Measurements from ENCODE around the gene TMPRSS3.
"Not testable (repeated sequence)": the region's sequence is repeated elsewhere in the genome, so short reads cannot be mapped to it uniquely, and the experiment has no call there.

Gene TMPRSS3

DNA sequence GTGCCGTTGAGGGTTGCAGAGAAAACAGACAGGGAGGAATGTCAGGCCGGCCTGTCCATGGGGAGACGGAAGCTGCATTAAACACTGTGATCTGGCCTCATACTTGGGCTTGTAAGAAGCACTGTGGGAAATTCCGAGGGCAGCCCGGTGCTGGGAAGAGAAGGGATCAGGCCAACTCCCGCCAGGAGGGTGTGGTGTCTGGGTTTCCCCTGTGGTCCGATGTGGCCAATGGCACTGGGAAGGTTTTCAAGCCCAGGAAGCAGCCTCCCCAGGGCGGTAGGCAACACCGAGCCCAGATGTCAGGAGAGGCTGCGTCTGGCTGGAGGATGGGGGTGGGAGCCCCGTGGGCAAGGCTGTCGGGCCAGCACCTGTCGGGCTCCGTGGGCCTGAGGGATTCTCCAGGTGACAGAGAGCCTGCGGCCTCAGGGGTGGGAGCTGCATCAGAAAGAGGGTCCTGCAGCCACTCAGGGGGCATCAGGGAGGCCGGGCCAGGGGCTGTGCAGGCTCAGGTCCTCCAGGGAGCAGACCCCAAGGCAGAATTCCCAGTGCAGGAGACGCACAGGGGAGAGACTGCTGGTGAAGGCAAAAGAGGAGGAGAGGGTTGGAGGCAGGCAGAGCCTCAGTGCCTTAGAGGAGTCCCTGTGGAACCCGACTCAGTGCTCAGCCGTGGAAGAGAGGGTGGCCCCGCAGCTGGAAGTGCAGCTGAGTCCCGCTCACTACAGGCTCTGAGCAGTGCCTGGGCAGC, 16.2 kb upstream of the TMPRSS3 start:
- TF ChIP-seq, protein P1, sequence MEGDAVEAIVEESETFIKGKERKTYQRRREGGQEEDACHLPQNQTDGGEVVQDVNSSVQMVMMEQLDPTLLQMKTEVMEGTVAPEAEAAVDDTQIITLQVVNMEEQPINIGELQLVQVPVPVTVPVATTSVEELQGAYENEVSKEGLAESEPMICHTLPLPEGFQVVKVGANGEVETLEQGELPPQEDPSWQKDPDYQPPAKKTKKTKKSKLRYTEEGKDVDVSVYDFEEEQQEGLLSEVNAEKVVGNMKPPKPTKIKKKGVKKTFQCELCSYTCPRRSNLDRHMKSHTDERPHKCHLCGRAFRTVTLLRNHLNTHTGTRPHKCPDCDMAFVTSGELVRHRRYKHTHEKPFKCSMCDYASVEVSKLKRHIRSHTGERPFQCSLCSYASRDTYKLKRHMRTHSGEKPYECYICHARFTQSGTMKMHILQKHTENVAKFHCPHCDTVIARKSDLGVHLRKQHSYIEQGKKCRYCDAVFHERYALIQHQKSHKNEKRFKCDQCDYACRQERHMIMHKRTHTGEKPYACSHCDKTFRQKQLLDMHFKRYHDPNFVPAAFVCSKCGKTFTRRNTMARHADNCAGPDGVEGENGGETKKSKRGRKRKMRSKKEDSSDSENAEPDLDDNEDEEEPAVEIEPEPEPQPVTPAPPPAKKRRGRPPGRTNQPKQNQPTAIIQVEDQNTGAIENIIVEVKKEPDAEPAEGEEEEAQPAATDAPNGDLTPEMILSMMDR (IDR thresholded peaks at IDR 0.05; ENCODE audit: insufficient read depth, low read depth, low read length, missing control alignments) = no peak
- DNase-seq (ENCODE audit: low read depth) = no peak
- H3K4me3 ChIP-seq (ENCODE audit: low read depth, low read length) = no peak overlapping the region

DNA sequence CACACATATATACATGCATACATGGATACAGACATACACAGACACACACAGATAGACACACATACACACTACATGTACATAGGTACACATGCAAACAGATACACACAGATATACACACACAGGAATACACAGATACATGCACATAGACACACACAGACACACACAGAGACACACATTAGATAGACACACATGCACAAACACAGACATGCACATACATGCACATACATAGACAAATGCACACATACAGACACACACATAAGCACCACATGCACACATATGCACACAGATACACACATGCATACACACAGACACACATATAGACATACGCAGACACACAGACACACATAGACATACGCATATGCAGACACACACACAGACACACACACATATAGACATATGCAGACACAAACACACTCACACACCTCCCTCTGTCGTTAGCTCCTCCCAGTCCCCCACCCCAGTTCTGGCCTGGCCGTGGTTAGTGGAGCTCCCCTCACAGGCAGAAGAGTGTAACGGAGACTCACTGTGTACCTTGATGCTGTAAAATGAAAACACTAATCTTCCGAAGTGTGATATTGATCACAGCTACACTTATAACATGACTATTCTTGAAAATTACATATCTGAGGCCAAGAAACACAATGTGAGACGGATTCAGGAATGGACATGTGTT, 15.5 kb upstream of the TMPRSS3 start:
- TF ChIP-seq, protein P1 (IDR thresholded peaks at IDR 0.05; ENCODE audit: insufficient read depth, low read depth, low read length, missing control alignments) = no peak
- no peak for DNase-seq (ENCODE audit: low read depth)
- no peak overlapping the region for H3K4me3 ChIP-seq (ENCODE audit: low read depth, low read length)

DNA sequence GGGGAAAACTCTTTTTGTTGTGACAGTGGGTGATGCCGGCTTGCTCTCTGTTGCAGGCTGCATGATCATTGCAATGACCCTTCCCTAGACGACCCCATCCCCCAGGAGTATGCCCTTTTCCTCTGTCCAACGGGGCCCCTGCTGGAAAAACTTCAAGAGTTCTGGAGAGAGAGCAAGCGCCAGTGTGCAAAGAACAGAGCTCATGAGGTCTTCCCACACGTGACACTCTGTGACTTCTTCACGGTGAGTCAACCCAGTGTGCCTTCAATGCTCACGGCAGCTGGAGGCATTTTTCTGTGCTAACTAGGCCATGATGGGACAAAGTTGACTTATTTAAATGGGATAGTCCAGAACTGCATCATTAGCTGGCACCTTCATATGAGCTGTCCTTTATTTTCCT, 13.5 kb upstream of the TMPRSS3 start:
- H3K4me3 ChIP-seq (ENCODE audit: low read depth, low read length) = no peak overlapping the region
- no peak for DNase-seq (ENCODE audit: low read depth)
- TF ChIP-seq, protein P1 (IDR thresholded peaks at IDR 0.05; ENCODE audit: insufficient read depth, low read depth, low read length, missing control alignments) = no peak

DNA sequence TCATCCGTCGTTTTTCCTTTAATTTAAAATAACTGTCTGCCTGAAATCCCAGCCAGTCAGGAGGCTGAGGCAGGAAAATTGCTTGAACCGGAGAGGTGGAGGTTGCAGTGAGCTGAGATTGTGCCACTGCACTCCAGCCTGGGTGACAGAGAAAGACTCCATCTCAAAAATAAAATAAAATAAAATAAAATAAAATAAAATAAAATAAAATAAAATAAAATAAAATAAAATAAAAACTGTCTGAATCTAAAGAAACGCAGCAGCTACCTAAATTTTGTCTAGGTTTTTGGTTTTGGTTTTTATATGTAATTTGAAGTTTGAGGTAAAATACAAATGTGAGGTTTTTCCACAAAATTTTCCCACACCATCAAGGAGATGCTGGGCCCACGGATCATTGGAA, 12.9 kb upstream of the TMPRSS3 start:
- H3K4me3 ChIP-seq (ENCODE audit: low read depth, low read length); DNase-seq (ENCODE audit: low read depth): not testable (repeated sequence)

DNA sequence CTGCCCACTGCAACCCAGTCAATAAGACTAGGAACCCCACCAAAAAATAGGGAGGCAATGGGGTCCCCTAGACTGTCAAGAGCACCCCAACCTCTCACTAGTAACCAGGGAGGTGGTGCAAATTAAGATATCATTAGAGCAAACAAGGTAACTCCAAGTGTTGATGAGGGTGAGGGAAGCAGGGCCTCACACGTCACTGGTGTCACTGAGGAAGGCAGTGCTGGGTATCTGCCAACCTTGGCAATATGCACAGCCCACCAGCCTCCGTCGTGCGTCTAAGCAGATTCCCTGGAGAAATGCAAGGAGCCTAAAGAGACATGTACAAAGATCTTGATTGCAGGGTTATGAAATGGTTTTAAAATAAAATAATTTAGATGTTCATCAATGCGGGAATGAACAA, 11.6 kb upstream of the TMPRSS3 start:
- TF ChIP-seq, protein P1 (IDR thresholded peaks at IDR 0.05; ENCODE audit: insufficient read depth, low read depth, low read length, missing control alignments) = no peak
- H3K4me3 ChIP-seq (ENCODE audit: low read depth, low read length) = no peak overlapping the region
- no peak for DNase-seq (ENCODE audit: low read depth)

DNA sequence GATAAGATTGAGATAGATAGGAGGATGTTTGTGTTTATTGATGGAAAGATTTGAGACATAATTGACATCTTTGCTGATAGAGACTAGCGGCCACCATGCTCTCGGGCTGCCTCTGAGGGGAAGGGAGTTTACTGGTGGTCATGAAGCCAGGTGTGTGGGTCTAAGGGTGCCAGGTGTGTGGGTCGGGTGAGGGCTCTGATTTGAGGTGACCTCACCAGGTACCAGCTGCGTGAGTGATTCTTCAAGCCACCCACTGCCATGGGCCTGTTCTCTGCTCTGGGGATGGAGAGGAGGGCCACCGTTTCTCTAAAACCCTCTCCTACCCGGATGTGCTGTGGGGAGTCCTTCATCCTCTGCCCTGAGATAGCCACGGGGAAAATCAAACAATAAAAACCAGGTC, 11.0 kb upstream of the TMPRSS3 start:
- TF ChIP-seq, protein P1 (IDR thresholded peaks at IDR 0.05; ENCODE audit: insufficient read depth, low read depth, low read length, missing control alignments) = no peak
- DNase-seq (ENCODE audit: low read depth) = no peak
- H3K4me3 ChIP-seq (ENCODE audit: low read depth, low read length) = no peak overlapping the region

DNA sequence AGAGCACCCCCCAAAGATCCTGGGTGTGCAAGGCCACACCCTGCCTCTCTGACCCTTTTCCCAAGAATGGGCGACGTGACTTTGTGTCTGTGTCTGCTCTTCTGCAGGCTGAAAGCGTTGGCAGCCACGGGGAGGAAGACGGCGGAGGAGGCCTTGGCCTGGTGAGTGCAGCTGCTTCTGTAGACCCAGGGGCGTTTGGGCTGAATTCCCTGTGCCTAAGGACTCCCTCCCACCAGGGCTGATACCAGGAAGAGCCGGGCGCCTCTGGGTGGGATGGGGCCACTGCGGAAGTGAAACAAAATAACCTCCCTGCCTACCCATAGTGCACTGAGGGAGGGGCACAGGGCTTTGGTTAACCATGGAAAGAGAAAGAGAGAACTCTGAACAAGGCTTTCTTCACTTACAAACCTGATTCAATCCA, 10.4 kb upstream of the TMPRSS3 start:
- TF ChIP-seq, protein P1 (IDR thresholded peaks at IDR 0.05; ENCODE audit: insufficient read depth, low read depth, low read length, missing control alignments) = no peak
- no peak for DNase-seq (ENCODE audit: low read depth)
- H3K4me3 ChIP-seq (ENCODE audit: low read depth, low read length) = no peak overlapping the region
